Activated T-helper 1 cell treated with Interleukin-2 at 50 U/mL for 16 hours (primary cell): Measurements from ENCODE around the gene CDYL.

Experiments
- DNase-seq: peaks from one replicate; pipeline ENCODE4 v3.0.0-alpha.2; 2020; ENCODE audit warnings: low read depth

CDYL gene

GRCh38 chr6:4908062-4908461 lies 131.9 kb downstream of the CDYL start:
- no peak for DNase-seq

- no peak for DNase-seq
Observed at GRCh38 chr6:4909063-4909706, 133.0 kb downstream of the CDYL start.

DNA sequence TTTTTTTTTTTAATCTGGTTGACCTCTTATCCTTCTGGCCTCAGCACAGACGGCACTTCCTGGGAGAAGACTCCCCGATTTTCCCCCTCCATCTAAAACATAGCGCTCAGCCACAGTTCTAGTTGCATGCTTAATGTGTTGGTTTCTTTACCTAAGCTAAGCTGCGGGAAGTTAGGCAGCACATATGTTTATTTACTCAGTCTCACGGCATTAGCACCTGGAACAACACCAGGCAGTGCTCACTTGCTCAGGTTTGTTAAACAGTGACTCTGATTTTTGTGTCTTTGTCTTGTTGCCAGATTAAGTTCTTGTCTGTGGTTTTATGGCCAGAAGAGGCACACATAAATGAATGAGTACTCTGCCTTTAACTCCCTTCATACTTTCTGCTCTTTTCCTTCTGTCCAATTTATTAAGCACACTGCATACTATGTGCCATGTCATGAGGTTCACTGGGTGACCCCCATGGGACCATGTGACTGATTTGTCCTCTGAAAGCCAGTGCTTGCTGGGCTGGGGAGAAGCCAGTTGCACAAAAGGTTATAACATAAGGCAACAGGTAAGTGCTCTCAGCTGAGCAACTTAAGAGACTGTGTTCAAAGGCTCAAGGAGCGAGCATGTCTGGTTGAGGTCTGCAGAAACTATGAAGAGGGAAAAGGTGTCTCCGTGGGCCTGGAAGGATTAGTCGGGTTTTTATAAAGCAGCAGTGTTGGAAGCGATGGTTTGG lies 134.0 kb downstream of the CDYL start:
- DNase-seq, result no peak

DNA sequence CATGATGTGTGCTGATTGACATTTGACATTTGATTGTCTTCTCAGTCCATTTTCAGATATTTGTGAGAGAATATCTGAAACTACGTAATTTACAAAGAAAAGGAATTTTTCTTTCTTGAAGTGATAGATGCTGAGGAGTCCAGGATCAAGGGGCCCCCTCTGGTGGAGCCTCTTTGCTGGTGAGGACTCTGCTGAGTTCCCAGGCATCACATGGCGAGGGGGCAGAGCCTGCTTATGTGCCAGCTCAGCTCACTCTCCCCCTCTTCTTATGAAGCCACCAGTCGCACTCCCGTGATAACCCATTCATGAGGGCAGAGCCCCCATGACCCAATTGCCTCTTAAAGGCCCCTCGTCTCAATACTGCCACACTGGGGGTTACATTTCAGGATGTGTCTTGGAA lies 136.4 kb downstream of the CDYL start:
- DNase-seq, result no peak

DNA sequence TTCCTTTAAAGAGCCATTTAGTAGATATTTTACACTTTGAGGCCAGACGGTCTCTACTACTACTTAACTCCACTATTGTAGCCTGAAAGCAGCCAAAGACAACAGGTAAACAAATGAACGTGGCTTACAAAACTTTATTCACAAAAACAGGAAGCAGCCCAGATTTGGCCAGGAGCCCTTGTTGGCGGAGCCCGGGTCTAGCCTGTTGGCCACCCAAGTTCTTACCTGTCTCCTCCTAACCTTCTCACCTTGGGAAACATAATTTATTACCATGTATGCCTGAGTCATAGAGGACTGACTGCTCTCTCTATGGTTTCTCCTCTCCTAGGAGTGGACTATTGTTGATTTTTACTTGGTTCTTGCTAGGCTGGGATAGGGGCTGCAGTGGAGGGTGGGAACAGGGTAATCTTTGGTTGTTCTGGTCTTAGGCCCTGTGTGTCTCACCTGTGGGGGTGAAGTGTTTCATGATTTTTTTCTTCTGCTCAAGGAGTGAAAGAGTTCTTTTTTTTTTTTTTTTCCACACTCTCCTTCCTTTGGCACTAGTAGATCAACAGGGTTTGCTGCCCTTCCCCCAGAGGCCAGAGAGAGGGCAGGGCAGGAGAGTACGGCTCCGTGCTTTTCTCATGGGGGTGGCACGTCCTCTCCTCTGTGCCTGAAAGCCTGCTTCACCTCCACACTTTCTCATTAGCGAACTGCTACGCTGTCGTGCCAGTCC lies 137.7 kb downstream of the CDYL start:
- DNase-seq, result no peak

DNA sequence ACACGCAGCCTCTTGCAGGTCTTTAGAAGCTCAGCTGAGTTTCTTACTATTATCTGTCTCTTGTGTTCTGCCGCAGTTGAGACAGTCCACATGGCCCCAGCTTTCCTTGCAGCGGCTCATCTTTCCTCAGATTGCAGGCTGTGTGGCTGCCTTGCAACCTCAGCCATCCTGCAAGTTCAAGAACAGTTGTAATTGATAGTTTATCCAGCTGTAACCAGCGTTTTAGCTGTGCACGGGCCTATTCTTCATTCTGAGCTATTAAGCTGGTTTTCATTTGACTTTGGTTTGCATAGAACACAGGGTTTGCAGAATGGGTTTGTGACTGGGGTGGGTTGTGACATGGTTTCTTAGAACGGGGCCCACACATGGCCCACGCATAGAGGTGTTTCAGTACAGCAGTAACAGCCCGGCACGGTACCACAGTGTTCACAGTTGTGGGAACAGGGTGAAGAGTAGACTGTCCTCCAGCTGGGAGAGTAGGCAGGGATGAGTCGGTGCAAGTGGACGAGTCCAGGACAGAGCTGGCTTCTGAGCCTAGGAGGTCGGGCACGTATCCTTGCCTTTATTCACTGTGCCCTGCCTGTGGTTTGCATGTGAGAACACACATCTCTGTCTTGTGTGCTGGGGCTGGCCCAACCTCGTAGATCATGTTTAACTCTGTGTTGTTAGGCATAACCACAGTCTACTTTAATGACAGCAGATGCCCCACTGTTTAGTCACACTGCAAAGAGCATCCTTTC lies 138.4 kb downstream of the CDYL start:
- no peak for DNase-seq

GRCh38 chr6:4916954-4917561 lies 140.9 kb downstream of the CDYL start:
- no peak for DNase-seq

GRCh38 chr6:4920914-4921410 lies 144.8 kb downstream of the CDYL start:
- DNase-seq, result no peak

GRCh38 chr6:4922488-4923037 lies 146.4 kb downstream of the CDYL start:
- no peak for DNase-seq

GRCh38 chr6:4923081-4923480 lies 146.9 kb downstream of the CDYL start:
- no peak for DNase-seq

- DNase-seq, result no peak
Observed at GRCh38 chr6:4924661-4925271, 148.6 kb downstream of the CDYL start.

DNA sequence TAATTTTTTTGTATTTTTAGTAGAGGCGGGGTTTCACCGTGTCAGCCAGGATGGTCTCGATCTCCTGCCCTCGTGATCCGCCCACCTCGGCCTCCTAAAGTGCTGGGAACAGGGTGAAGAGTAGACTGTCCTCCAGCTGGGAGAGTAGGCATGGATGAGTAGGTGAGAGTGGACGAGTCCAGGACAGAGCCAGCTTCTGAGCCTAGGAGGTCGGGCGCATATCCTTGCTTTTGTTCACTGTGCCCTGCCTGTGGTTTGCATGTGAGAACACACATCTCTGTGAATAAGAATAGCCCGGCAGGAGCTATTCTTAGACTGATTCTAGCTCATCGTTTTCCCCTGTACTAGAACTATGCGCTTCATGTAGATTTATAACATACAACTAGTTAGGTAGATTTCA lies 149.4 kb downstream of the CDYL start:
- no peak for DNase-seq

DNA sequence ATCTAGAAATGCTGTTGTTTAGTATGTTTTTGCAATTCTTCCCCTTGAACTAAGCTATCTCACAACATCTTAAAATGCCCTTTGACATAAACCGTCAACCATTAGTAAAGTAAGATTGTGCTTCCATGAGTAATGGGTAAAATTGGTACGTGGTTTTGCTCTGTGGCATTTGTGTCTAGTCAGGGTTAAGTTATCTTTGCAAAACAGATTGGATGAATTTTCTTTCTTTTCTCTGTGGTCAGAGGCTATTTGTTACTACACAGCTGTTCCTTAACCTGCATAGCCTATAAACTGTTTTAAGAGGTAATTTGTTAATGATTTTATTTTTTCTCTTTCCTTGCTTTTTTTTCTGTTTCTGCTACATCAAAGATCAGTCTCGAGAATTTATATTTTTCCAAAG lies 152.2 kb downstream of the CDYL start:
- no peak for DNase-seq

DNA sequence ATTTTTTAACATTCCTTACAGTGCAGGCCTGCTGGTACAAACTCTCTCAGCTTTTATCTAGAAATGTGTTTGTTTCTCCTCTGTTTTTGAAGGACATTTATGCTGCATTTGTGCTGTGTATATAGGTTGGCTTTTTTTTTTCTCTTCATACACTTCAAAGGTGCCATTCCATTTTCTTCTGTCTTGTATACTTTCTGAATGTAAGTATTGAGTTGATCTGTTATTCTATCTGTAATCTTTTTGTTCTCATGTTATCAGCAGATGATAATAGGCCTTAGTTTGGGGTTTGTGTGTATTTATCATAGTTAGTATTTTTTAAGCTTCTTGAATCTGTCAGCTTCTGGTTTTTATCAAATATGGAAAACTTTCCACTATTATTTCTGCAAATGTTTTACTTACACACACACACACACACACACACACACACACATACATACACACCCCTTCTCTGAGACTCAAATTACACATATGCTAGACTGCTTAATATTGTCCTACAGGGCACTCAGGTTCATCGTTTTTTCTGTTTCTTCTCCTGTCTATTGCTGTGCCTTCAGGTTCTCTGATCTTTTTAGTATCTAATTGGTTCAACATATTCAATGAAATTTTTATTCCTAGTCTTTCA lies 153.0 kb downstream of the CDYL start:
- no peak for DNase-seq

DNA sequence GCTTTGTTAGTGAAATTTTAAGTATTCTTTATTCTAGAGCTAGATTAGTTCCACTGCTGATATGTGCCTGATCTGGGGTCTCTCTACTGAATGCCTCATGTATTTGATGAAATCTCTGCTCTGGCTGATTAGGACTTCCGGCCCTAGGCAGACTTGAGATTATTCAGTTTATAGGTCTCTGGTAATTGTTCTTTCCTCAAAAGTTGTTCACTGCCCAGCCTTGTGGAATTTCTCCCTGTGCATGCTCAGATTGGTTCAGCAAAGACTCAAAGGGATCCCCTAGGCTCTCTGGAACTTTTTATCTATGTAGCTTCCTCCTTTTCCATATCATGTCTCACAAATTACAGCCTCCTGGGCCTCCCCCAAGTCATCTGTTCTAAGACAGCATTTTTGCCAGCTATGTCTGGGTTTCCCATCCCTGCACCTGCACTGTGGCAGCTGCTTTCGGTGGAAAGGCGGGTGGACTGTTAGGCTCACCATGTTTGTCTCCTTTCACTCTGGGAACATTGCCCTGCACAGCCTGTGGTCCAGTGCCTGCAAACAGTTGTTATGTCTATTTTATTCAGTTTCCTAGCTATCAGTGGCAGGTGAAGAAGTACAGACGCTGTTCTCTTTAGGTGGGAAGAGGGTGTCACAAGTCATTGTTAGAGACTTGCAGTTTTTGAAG lies 154.0 kb downstream of the CDYL start:
- no peak for DNase-seq

DNA sequence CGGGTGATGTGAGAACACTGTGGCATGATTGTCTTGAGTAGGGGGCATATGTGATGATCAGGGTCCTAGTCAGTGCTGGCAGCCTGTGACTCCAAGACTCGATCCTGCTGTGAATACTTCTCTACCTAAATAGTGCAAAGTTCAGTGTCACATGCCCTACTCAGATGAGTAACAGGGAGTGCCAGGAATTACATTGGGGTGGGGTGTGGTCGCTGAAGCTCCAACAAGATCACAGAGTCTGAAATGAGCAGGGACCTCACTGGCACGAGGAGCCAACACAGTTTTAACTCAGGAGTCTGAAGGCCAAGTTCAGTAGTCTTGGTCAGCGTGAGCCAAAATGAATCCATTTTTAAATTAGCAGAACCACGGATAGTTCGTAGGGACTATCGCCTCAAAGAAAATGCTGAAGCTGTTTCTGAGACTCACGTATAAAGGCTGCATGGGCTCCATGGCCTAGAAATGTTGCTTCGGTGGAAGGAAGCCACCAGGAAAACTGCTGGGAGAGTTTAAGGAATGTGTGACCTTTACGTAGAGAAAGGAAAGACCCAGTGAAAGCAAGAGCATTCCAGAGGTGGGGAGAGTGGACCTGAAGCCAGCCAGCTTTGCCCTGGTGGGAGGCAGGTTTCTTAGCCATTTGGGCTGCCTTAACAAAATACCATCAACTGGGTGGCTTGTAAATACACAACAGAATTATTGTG lies 155.5 kb downstream of the CDYL start:
- DNase-seq, result no peak

DNA sequence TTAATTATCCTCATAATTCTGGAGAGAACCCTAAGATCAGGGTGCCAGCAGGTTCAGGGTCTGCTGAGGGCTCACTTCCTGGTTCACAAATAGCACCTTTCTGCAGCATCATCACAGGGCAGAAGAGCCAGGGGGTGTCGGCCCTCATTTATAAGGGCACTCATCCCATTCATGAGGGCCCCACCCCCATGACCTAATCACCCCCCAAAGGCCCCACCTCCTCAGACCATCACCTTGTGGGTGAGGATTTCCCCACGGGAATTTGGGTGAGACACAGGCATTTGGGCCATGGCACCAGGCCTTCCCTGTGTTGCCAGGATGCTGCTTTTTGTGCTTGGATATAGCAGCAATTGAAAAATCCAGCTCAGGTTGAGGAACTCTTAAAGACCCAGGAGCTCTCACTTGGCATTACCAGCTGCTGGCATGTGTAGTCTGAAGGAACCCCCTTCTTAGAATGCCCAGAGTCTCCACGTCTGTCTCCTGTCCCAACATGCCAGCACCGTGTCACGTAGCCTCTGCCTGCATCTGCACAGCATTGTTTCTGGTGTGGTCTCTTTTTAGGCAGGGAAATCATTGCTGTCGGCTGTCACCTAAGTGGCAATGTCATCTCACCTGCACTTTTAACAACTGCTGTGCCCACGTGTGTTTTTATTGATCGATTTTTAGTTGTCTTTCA lies 156.2 kb downstream of the CDYL start:
- DNase-seq, result no peak

GRCh38 chr6:4935486-4935885 lies 159.3 kb downstream of the CDYL start:
- no peak for DNase-seq
